ENCODE measurements around the gene LRRC3. TPM values are rescaled to one million over a fixed set of nuclear protein-coding genes. Genes with fewer than 3 reads are reported as not detected.

LRRC3 gene
- polyA plus RNA-seq, 1 of the 3 experiments (the other 2 are of a cell fraction) = 2.3 TPM

DNA sequence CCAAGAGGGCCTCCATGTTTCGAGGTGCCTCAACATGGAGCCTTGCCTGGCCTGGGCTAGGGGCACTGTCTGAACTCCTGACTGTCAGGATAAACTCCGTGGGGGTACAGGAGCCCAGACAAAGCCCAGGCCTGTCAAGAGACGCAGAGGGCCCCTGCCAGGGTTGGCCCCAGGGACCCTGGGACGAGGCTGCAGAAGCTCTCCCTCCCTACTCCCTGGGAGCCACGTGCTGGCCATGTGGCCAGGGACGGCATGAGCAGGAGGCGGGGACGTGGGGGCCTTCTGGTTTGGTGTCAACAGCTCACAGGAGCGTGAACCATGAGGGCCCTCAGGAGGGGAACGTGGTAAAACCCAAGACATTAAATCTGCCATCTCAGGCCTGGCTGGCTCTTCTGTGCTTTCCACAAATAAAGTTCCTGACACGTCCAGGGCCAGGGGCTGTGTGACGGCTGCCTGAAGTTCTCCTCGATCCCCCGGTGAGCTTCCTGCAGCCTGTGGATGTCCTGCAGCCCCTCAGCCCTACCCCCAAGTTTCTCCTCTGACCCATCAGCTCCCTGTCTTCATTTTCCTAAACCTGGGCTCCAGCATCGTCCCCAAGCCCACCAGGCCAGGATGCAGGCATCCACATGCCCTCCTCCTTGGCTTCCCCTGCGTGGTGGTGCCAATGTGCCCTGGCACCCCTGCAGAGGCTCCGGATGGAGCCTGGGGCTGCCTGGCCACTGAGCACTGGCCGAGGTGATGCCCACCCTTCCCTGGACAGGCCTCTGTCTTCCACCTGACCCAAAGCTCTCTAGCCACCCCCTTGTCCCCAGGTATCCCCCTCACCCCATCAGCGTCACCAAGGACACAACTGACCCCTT lies 12.8 kb upstream of the LRRC3 start:
- no peak for DNase-seq
- Histone ChIP-seq H3K4me2 (no peak overlapping the region), H3K9ac (no peak overlapping the region), H3K9me3 (no peaks in the 10 kb centered on the region), H3K4me1 (ENCODE audit: control insufficient read depth in 1 of 2, insufficient read depth in 2 of 2, low read depth in 1 of 2, low read length in 1 of 2) (peaks cover 0 to 34% of the 10 kb centered on the region in 2 experiments; a peak in 1 of 4 replicates), H3K9me2 (no peaks in the 10 kb centered on the region), H3F3A (replicated peaks; ENCODE audit: insufficient read depth) (no peaks in the 10 kb centered on the region), H3K36me3 (replicated peaks in 1 of 2; ENCODE audit: control insufficient read depth in 1 of 2, insufficient read depth in 2 of 2, low read length in 1 of 2) (no peaks in the 10 kb centered on the region), H3K79me2 (ENCODE audit: insufficient read depth) (no peaks in the 10 kb centered on the region), H4K20me1 (ENCODE audit: insufficient read depth) (no peaks in the 10 kb centered on the region), H3K4me3 (ENCODE audit: low read depth in 2 of 2, low read length in 1 of 2) (no peak overlapping the region), H2AFZ (ENCODE audit: low read depth) (no peak overlapping the region), H3K27ac (ENCODE audit: low read depth in 2 of 2, low read length in 1 of 2) (no peak overlapping the region), H3K27me3 (ENCODE audit: insufficient read depth) (no peaks in the 10 kb centered on the region; the same call in 1 of the 2 replicates)
- WGBS (ENCODE audit: low lambda C conversion rate) = 43% methylated on average over 11 of the region's 19 CpGs
- ChIA-PET CTCF (interaction anchor here (0.9 to 1.9 kb wide), 3 partner anchors 12 to 351 kb away, joined by 3 to 6 read pairs (median 3); no protein-coding TSS in a partner anchor), POLR2A (no interaction called here)
- TF ChIP-seq, protein P1, sequence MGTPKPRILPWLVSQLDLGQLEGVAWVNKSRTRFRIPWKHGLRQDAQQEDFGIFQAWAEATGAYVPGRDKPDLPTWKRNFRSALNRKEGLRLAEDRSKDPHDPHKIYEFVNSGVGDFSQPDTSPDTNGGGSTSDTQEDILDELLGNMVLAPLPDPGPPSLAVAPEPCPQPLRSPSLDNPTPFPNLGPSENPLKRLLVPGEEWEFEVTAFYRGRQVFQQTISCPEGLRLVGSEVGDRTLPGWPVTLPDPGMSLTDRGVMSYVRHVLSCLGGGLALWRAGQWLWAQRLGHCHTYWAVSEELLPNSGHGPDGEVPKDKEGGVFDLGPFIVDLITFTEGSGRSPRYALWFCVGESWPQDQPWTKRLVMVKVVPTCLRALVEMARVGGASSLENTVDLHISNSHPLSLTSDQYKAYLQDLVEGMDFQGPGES (IDR thresholded peaks at IDR 0.05; ENCODE audit: low read depth, low read length) = no peak
- TF ChIP-seq YY1 (IDR thresholded peaks at IDR 0.05; ENCODE audit: low read depth) = no peak
- TF ChIP-seq, protein P2, sequence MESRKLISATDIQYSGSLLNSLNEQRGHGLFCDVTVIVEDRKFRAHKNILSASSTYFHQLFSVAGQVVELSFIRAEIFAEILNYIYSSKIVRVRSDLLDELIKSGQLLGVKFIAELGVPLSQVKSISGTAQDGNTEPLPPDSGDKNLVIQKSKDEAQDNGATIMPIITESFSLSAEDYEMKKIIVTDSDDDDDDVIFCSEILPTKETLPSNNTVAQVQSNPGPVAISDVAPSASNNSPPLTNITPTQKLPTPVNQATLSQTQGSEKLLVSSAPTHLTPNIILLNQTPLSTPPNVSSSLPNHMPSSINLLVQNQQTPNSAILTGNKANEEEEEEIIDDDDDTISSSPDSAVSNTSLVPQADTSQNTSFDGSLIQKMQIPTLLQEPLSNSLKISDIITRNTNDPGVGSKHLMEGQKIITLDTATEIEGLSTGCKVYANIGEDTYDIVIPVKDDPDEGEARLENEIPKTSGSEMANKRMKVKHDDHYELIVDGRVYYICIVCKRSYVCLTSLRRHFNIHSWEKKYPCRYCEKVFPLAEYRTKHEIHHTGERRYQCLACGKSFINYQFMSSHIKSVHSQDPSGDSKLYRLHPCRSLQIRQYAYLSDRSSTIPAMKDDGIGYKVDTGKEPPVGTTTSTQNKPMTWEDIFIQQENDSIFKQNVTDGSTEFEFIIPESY (IDR thresholded peaks at IDR 0.05; ENCODE audit: borderline replicate concordance, low read depth) = no peak
- TF ChIP-seq SIN3A (IDR thresholded peaks at IDR 0.05; ENCODE audit: borderline replicate concordance, low read depth, low read length) = no peak
- no peak for TF ChIP-seq ELF1 (IDR thresholded peaks at IDR 0.05)
- no peak for TF ChIP-seq EP300 (IDR thresholded peaks at IDR 0.05; ENCODE audit: borderline replicate concordance in 1 of 2, low read depth in 1 of 2, low read length in 1 of 2)
- TF ChIP-seq RFX5 (IDR thresholded peaks at IDR 0.05; ENCODE audit: low read length) = no peak
- TF ChIP-seq TAF1 (IDR thresholded peaks at IDR 0.05; ENCODE audit: borderline replicate concordance, low read depth, low read length) = no peak
- no peak for TF ChIP-seq MXI1 (IDR thresholded peaks at IDR 0.05; ENCODE audit: low read depth, low read length)

DNA sequence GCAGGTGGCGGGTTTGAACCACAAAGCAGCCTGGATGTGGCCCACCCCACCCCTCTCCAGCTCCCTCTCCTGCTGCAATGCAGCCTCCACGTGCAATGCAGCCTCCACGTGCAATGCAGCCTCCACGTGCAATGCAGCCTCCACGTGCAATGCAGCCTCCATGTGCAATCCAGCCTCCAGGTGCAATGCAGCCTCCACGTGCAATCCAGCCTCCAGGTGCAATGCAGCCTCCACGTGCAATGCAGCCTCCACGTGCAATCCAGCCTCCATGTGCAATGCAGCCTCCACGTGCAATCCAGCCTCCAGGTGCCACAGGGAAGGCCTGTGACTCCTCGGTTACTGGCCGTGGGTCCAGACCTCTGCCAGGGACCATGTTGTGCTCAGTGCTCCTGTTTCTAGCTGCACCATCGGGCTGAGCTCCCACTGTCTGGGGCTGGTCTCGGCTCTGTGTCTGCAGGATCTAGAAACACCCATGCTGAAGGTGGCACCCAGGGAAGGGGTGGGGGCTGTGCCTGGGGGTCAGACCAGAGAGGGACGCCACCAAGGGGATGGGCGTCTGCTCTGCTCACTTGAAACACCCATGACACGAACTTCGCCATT lies 11.9 kb upstream of the LRRC3 start:
- H3K27me3 ChIP-seq (ENCODE audit: insufficient read depth) = no peaks in the 10 kb centered on the region; the same call in 1 of the 2 replicates
- no peaks in the 10 kb centered on the region for H3K9me2 ChIP-seq
- no peaks in the 10 kb centered on the region for H3K9me3 ChIP-seq
- POLR2A ChIA-PET = no interaction called here
- no peak for DNase-seq
- H3K27ac ChIP-seq (ENCODE audit: low read depth in 2 of 2, low read length in 1 of 2) = no peak overlapping the region
- H2AFZ ChIP-seq (ENCODE audit: low read depth) = no peak overlapping the region
- H3K9ac ChIP-seq = no peak overlapping the region
- no peaks in the 10 kb centered on the region for H3K79me2 ChIP-seq (ENCODE audit: insufficient read depth)
- no peak overlapping the region for H3K4me3 ChIP-seq (ENCODE audit: low read depth in 2 of 2, low read length in 1 of 2)
- peaks cover 0 to 26% of the 10 kb centered on the region in 2 experiments; a peak in 1 of 4 replicates for H3K4me1 ChIP-seq (ENCODE audit: control insufficient read depth in 1 of 2, insufficient read depth in 2 of 2, low read depth in 1 of 2, low read length in 1 of 2)
- no peak overlapping the region for H3K4me2 ChIP-seq
- H3F3A ChIP-seq (replicated peaks; ENCODE audit: insufficient read depth) = no peaks in the 10 kb centered on the region
- no peaks in the 10 kb centered on the region for H4K20me1 ChIP-seq (ENCODE audit: insufficient read depth)
- 57% methylated on average over 7 of the region's 17 CpGs for WGBS (ENCODE audit: low lambda C conversion rate)
- CTCF ChIA-PET = interaction anchor here (1.3 to 1.9 kb wide), 2 partner anchors 19 to 350 kb away, joined by 3 to 6 read pairs; no protein-coding TSS in a partner anchor
- H3K36me3 ChIP-seq (replicated peaks in 1 of 2; ENCODE audit: control insufficient read depth in 1 of 2, insufficient read depth in 2 of 2, low read length in 1 of 2) = no peaks in the 10 kb centered on the region
- TF ChIP-seq, protein P3, sequence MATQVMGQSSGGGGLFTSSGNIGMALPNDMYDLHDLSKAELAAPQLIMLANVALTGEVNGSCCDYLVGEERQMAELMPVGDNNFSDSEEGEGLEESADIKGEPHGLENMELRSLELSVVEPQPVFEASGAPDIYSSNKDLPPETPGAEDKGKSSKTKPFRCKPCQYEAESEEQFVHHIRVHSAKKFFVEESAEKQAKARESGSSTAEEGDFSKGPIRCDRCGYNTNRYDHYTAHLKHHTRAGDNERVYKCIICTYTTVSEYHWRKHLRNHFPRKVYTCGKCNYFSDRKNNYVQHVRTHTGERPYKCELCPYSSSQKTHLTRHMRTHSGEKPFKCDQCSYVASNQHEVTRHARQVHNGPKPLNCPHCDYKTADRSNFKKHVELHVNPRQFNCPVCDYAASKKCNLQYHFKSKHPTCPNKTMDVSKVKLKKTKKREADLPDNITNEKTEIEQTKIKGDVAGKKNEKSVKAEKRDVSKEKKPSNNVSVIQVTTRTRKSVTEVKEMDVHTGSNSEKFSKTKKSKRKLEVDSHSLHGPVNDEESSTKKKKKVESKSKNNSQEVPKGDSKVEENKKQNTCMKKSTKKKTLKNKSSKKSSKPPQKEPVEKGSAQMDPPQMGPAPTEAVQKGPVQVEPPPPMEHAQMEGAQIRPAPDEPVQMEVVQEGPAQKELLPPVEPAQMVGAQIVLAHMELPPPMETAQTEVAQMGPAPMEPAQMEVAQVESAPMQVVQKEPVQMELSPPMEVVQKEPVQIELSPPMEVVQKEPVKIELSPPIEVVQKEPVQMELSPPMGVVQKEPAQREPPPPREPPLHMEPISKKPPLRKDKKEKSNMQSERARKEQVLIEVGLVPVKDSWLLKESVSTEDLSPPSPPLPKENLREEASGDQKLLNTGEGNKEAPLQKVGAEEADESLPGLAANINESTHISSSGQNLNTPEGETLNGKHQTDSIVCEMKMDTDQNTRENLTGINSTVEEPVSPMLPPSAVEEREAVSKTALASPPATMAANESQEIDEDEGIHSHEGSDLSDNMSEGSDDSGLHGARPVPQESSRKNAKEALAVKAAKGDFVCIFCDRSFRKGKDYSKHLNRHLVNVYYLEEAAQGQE (IDR thresholded peaks at IDR 0.05; ENCODE audit: low read depth, low read length) = no peak
- TF ChIP-seq TCF12 (IDR thresholded peaks at IDR 0.05) = no peak
- no peak for TF ChIP-seq MXI1 (IDR thresholded peaks at IDR 0.05; ENCODE audit: low read depth, low read length)
- no peak for TF ChIP-seq ELF1 (IDR thresholded peaks at IDR 0.05)
- TF ChIP-seq, protein P4, sequence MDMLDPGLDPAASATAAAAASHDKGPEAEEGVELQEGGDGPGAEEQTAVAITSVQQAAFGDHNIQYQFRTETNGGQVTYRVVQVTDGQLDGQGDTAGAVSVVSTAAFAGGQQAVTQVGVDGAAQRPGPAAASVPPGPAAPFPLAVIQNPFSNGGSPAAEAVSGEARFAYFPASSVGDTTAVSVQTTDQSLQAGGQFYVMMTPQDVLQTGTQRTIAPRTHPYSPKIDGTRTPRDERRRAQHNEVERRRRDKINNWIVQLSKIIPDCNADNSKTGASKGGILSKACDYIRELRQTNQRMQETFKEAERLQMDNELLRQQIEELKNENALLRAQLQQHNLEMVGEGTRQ (IDR thresholded peaks at IDR 0.05; ENCODE audit: borderline replicate concordance, low read depth, low read length) = no peak
- no peak for TF ChIP-seq EP300 (IDR thresholded peaks at IDR 0.05; ENCODE audit: borderline replicate concordance in 1 of 2, low read depth in 1 of 2, low read length in 1 of 2)
- TF ChIP-seq, protein P5, sequence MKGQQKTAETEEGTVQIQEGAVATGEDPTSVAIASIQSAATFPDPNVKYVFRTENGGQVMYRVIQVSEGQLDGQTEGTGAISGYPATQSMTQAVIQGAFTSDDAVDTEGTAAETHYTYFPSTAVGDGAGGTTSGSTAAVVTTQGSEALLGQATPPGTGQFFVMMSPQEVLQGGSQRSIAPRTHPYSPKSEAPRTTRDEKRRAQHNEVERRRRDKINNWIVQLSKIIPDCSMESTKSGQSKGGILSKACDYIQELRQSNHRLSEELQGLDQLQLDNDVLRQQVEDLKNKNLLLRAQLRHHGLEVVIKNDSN (IDR thresholded peaks at IDR 0.05; ENCODE audit: borderline replicate concordance, low read depth) = no peak
- no peak for TF ChIP-seq NFIC (IDR thresholded peaks at IDR 0.05; ENCODE audit: borderline replicate concordance)
- TF ChIP-seq TEAD4 (IDR thresholded peaks at IDR 0.05; ENCODE audit: borderline replicate concordance, insufficient read depth) = no peak
- TF ChIP-seq FOXM1 (IDR thresholded peaks at IDR 0.05; ENCODE audit: low read depth) = no peak

Data from SK-N-SH (cell line).